Measurements from ENCODE around the gene GPBAR1. TPM values are rescaled to one million over a fixed set of nuclear protein-coding genes. Genes with fewer than 3 reads are reported as not detected.

The GPBAR1 gene
- total RNA-seq, 4 donors from 2014 or later = 4.6 to 37.8 (median 13.5) TPM

GRCh38 chr2:218285604-218286003 is 24.8 kb downstream of the GPBAR1 start:
- Histone ChIP-seq H3K4me3 (peak overlapping the region in 3 of 4 donors; percentile 50 to 59 (median 53)), H3K27me3 (no peaks in the 10 kb centered on the region), H3K9me3 (no peaks in the 10 kb centered on the region), H3K4me1 (peaks cover 11 to 93% (median 87%) of the 10 kb centered on the region in 4 donors), H3K27ac (peak overlapping the region; percentile 97 to 100 (median 100)), H3K36me3 (peaks cover 0 to 20% (median 10%) of the 10 kb centered on the region in 3 donors)
- no peak for TF ChIP-seq POLR2A (IDR thresholded peaks at IDR 0.05)
- TF ChIP-seq EP300 (IDR thresholded peaks at IDR 0.05) = peak in 1 of 2 donors; percentile 23
- WGBS, 2 donors = 29 to 51% methylated on average over 6 of the region's 6 CpGs
- no peak for DNase-seq (ENCODE audit: low spot score in 2 of 2)

DNA sequence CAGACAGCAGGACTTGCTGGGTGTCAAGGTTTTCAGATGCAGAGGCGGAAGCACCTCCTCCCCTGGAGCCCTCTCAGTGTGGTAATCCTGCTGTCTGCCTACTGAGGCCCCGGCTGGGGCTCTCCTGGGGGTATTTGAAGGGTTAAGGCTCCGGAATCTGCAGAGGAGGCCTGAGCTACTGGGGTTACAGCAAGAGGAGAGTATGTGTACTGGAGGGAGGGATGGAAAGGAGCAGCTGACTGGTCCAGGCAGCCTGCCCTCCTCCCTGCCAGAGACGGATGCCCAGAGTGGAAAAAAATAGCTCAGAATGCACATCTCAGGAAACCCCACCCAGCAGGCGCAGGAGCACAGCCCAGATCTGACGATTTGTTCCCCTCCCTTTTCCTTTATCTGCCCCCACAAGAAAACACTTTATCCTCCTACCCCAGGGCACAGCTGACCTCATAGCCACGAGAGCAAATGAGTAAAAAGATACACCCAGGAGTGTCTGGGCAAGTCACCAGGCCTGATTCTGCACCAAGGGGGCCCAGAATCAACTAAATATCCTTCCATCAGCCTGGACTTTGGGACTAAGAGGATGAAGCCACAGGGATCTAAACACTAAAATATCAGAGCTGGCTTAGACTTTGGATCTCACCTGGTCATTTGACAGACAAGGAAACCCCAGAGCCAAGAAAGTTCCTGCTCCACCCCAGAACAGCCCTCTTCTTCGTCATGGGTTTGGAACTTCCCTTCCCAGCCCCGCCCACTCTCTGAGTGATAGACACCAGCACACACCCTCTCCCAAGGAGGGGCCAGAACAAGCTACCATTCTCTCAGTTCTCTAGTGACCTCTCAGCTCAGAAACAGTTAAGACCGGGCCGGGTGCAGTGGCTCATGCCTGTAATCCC is 26.0 kb downstream of the GPBAR1 start:
- Histone ChIP-seq H3K4me1 (peaks cover 11 to 94% (median 91%) of the 10 kb centered on the region in 4 donors), H3K27ac (peak overlapping the region; percentile 97 to 100 (median 100)), H3K4me3 (peak overlapping the region; percentile 31 to 59 (median 52)), H3K27me3 (no peaks in the 10 kb centered on the region), H3K9me3 (no peaks in the 10 kb centered on the region), H3K36me3 (peaks cover 0 to 9% (median 2%) of the 10 kb centered on the region in 3 donors)
- WGBS, 2 donors = 1% methylated on average over 11 of the region's 11 CpGs
- TF ChIP-seq CTCF (IDR thresholded peaks at IDR 0.05) (peak in 2 of 5 experiments; percentile 6 to 26), EP300 (IDR thresholded peaks at IDR 0.05) (peak; percentile 70 to 92), POLR2A (IDR thresholded peaks at IDR 0.05) (peak; percentile 28 to 69)
- peak; percentile 93 to 97 for DNase-seq (ENCODE audit: low spot score in 2 of 2)

- peak; percentile 57 to 86 for TF ChIP-seq EP300 (IDR thresholded peaks at IDR 0.05)
- peak; percentile 17 to 52 for TF ChIP-seq POLR2A (IDR thresholded peaks at IDR 0.05)
- TF ChIP-seq CTCF (IDR thresholded peaks at IDR 0.05) = peak in 1 of 5 experiments; percentile 16
- peak overlapping the region; percentile 97 to 100 (median 100) for H3K27ac ChIP-seq
- peak in 1 of 2 donors; percentile 68 for DNase-seq (ENCODE audit: low spot score in 2 of 2)
- WGBS, 2 donors = 7 to 9% methylated on average over 6 of the region's 6 CpGs
- H3K27me3 ChIP-seq = no peaks in the 10 kb centered on the region
- H3K36me3 ChIP-seq = peaks cover 0 to 3% (median 0%) of the 10 kb centered on the region in 3 donors
- H3K4me1 ChIP-seq = peaks cover 11 to 76% (median 63%) of the 10 kb centered on the region in 4 donors
- H3K4me3 ChIP-seq = peak overlapping the region; percentile 2 to 99 (median 94)
- no peaks in the 10 kb centered on the region for H3K9me3 ChIP-seq
These were observed 29.0 kb downstream of the GPBAR1 start for GRCh38 chr2:218289639-218290315.

DNA sequence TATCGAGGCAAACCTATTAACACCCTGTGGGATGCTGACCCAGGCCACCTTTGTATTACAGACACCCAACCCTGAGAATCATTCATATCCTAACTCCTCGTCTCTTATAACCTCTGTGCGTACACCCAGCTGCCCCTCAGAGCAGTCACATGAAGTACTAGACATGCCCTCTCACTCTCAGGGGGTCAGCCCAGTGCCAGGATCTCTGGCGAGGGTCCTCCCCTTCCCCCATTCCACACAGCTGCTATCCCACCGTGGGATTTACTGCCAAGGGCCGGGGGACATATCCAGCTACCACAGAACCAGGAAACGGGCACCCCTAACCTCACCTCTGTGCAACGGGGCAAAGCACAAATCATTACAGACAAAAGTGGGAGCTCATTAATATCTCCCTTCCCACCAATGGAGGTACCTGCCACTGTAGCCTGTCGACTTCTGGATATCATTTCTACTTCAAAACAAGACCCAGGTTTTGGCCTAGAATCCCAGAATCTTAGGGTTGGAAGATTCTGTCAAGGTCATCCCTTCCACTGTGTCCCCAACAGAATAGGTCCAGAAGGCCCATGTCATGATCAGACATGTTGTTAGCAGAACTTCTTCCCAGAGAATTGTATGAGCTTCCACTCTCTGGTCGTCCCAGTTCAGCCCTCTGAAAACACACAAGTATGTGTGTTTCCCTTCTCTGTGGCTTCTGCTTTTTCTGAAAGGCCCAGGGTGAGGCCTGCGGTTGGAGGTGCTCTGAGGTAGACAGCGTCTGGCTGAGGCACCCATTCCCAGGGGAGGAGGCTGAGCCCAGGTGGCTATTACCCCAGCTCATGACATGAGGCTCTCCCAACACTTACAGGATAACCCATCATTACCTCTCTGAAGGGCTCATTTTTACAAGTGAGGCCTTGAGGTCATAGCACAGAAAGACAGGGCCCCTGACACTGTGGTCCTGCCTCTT is 29.8 kb downstream of the GPBAR1 start:
- no peak for DNase-seq (ENCODE audit: low spot score in 2 of 2)
- 25 to 29% methylated on average over 12 of the region's 12 CpGs for WGBS, 2 donors
- peak overlapping the region; percentile 97 to 100 (median 100) for H3K27ac ChIP-seq
- peaks cover 0 to 3% (median 0%) of the 10 kb centered on the region in 3 donors for H3K36me3 ChIP-seq
- TF ChIP-seq EP300 (IDR thresholded peaks at IDR 0.05) = no peak
- no peak for TF ChIP-seq CTCF (IDR thresholded peaks at IDR 0.05)
- no peak for TF ChIP-seq POLR2A (IDR thresholded peaks at IDR 0.05)
- no peaks in the 10 kb centered on the region for H3K9me3 ChIP-seq
- H3K4me1 ChIP-seq = peaks cover 6 to 68% (median 54%) of the 10 kb centered on the region in 4 donors
- peak overlapping the region; percentile 83 to 99 (median 94) for H3K4me3 ChIP-seq
- H3K27me3 ChIP-seq = no peaks in the 10 kb centered on the region
